ENCODE measurements around the gene SLAMF6. TPM values are rescaled to one million over a fixed set of nuclear protein-coding genes. Genes with fewer than 3 reads are reported as not detected.

The SLAMF6 gene
- total and polyA plus RNA-seq, 11 donors: 0.09 to 3.8 (median 0.30) TPM

- intact Hi-C loops (cut with DNase I): no loop called here
- Histone ChIP-seq H3K36me3 (no peaks in the 10 kb centered on the region), H3K4me1 (peaks cover 0 to 9% (median 0%) of the 10 kb centered on the region in 12 donors), H3K27ac (no peak overlapping the region), H3K9me3 (no peaks in the 10 kb centered on the region), H3K4me3 (no peak overlapping the region), H3K27me3 (peaks cover 0 to 6% (median 0%) of the 10 kb centered on the region in 9 donors)
- ATAC-seq (no peak), DNase-seq (no peak)
- WGBS, 4 donors: 73 to 87% (median 78%) methylated on average over 1 of the region's 1 CpG
- TF ChIP-seq POLR2A (IDR thresholded peaks at IDR 0.05): no peak
- TF ChIP-seq CTCF (IDR thresholded peaks at IDR 0.05): no peak
Observed at GRCh38 chr1:160451859-160452232, 71.2 kb downstream of the SLAMF6 start.

GRCh38 chr1:160451119-160451858, 71.8 kb downstream of the SLAMF6 start:
- Histone ChIP-seq H3K4me3 (no peak overlapping the region), H3K4me1 (peaks cover 0 to 13% (median 0%) of the 10 kb centered on the region in 12 donors), H3K9me3 (no peaks in the 10 kb centered on the region), H3K36me3 (no peaks in the 10 kb centered on the region), H3K27ac (no peak overlapping the region), H3K27me3 (peaks cover 0 to 6% (median 0%) of the 10 kb centered on the region in 9 donors)
- DNase-seq: no peak
- no peak for TF ChIP-seq CTCF (IDR thresholded peaks at IDR 0.05)
- no peak for TF ChIP-seq POLR2A (IDR thresholded peaks at IDR 0.05)
- no peak for ATAC-seq
- 70 to 75% (median 72%) methylated on average over 7 of the region's 7 CpGs for WGBS, 4 donors
- intact Hi-C loops (cut with DNase I): no loop called here

- intact Hi-C loops (cut with DNase I): no loop called here
- H3K4me3 ChIP-seq: no peak overlapping the region
- H3K4me1 ChIP-seq: peaks cover 0 to 13% (median 0%) of the 10 kb centered on the region in 12 donors
- H3K9me3 ChIP-seq: no peaks in the 10 kb centered on the region
- TF ChIP-seq CTCF (IDR thresholded peaks at IDR 0.05): no peak
- no peak for TF ChIP-seq POLR2A (IDR thresholded peaks at IDR 0.05)
- H3K27ac ChIP-seq: no peak overlapping the region
- DNase-seq (no peak), ATAC-seq (no peak)
- H3K36me3 ChIP-seq: no peaks in the 10 kb centered on the region
- H3K27me3 ChIP-seq: peaks cover 0 to 6% (median 0%) of the 10 kb centered on the region in 9 donors
- WGBS, 4 donors: 89 to 92% (median 90%) methylated on average over 2 of the region's 2 CpGs
Observed at GRCh38 chr1:160449494-160449893, 73.6 kb downstream of the SLAMF6 start.

- no peak overlapping the region for H3K27ac ChIP-seq
- H3K4me3 ChIP-seq: no peak overlapping the region
- DNase-seq (no peak), ATAC-seq (no peak)
- intact Hi-C loops (cut with DNase I): no loop called here
- H3K36me3 ChIP-seq: no peaks in the 10 kb centered on the region
- peaks cover 0 to 13% (median 0%) of the 10 kb centered on the region in 12 donors for H3K4me1 ChIP-seq
- no peak for TF ChIP-seq POLR2A (IDR thresholded peaks at IDR 0.05)
- TF ChIP-seq CTCF (IDR thresholded peaks at IDR 0.05): no peak
- H3K27me3 ChIP-seq: peaks cover 0 to 6% (median 0%) of the 10 kb centered on the region in 9 donors
- WGBS, 4 donors: 43 to 57% (median 55%) methylated on average over 8 of the region's 8 CpGs
- H3K9me3 ChIP-seq: no peaks in the 10 kb centered on the region
Observed at GRCh38 chr1:160446945-160447600, 76.0 kb downstream of the SLAMF6 start.
